ENCODE measurements around the gene RCSD1.

RCSD1 gene

GRCh38 chr1:167643441-167643840 is 13.4 kb downstream of the RCSD1 start:
- no peak for DNase-seq (ENCODE audit: low read depth)

GRCh38 chr1:167644551-167644950 is 14.5 kb downstream of the RCSD1 start:
- DNase-seq (ENCODE audit: low read depth) = no peak

GRCh38 chr1:167645140-167645541 is 15.1 kb downstream of the RCSD1 start:
- DNase-seq (ENCODE audit: low read depth) = no peak

- no peak for DNase-seq (ENCODE audit: low read depth)
These were observed 15.8 kb downstream of the RCSD1 start for GRCh38 chr1:167645625-167646414.

GRCh38 chr1:167648252-167648849 is 18.3 kb downstream of the RCSD1 start:
- no peak for DNase-seq (ENCODE audit: low read depth)

- DNase-seq (ENCODE audit: low read depth) = no peak
These were observed 19.1 kb downstream of the RCSD1 start for GRCh38 chr1:167648978-167649744.

- no peak for DNase-seq (ENCODE audit: low read depth)
These were observed 20.5 kb downstream of the RCSD1 start for GRCh38 chr1:167650269-167651160.

- DNase-seq (ENCODE audit: low read depth) = no peak
These were observed 21.2 kb downstream of the RCSD1 start for GRCh38 chr1:167651161-167651693.

- DNase-seq (ENCODE audit: low read depth) = no peak
These were observed 25.0 kb downstream of the RCSD1 start for GRCh38 chr1:167654975-167655575.

- DNase-seq (ENCODE audit: low read depth) = no peak
These were observed 26.6 kb downstream of the RCSD1 start for GRCh38 chr1:167656657-167657056.

- no peak for DNase-seq (ENCODE audit: low read depth)
These were observed 28.7 kb downstream of the RCSD1 start for GRCh38 chr1:167658574-167659328.

- no peak for DNase-seq (ENCODE audit: low read depth)
These were observed 29.4 kb downstream of the RCSD1 start for GRCh38 chr1:167659450-167659849.

- DNase-seq (ENCODE audit: low read depth) = no peak
These were observed 29.8 kb downstream of the RCSD1 start for GRCh38 chr1:167659881-167660280.

GRCh38 chr1:167661527-167662426 is 31.7 kb downstream of the RCSD1 start:
- DNase-seq (ENCODE audit: low read depth) = no peak

- no peak for DNase-seq (ENCODE audit: low read depth)
These were observed 33.2 kb downstream of the RCSD1 start for GRCh38 chr1:167663002-167663772.

- DNase-seq (ENCODE audit: low read depth) = no peak
These were observed 35.4 kb downstream of the RCSD1 start for GRCh38 chr1:167665469-167665868.

- no peak for DNase-seq (ENCODE audit: low read depth)
These were observed 36.4 kb downstream of the RCSD1 start for GRCh38 chr1:167666416-167666815.

- no peak for DNase-seq (ENCODE audit: low read depth)
These were observed 37.5 kb downstream of the RCSD1 start for GRCh38 chr1:167667536-167667935.

GRCh38 chr1:167668108-167668507 is 38.1 kb downstream of the RCSD1 start:
- no peak for DNase-seq (ENCODE audit: low read depth)
